Femur (tissue), 1 donor: ENCODE results near the gene TACR2.
A peak's percentile ranks its signal among the peaks of the same experiment; 100 is the strongest.
"Not testable (repeated sequence)": the region's sequence is repeated elsewhere in the genome, so short reads cannot be mapped to it uniquely, and the experiment has no call there.

Experiments used
- DNase-seq: peaks from one replicate; pipeline ENCODE4 v3.0.0-alpha.2; 2017

TACR2 gene

GRCh38 chr10:69450395-69450794 lies 33.7 kb upstream of the TACR2 start:
- DNase-seq: not testable (repeated sequence)

- DNase-seq: no peak
Observed at GRCh38 chr10:69449841-69450240, 33.1 kb upstream of the TACR2 start.

DNA sequence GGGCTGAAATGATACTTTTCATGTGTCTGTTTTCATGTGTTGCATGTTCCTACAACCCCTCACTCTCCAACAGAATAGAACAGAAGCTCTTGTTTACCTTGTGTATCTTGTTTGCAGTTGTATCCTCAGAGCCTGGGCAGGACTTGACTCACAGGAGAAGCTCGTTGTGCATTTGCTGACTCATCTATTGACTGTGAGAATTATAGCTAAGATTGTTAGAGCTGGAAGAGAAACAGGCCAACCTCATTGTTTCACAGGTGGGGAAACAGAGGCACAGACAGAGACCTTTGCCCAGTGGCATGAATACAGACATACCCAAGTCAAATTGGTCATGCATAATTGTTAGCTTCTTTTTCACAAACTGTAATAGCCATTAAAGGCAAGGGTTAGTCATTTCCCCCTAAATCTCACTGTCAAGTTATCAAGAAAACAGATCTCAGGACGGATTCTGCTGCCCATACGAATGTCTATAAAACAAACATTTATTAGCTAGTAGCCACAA lies 30.0 kb upstream of the TACR2 start:
- DNase-seq: no peak

- no peak for DNase-seq
Observed at GRCh38 chr10:69446229-69446628, 29.5 kb upstream of the TACR2 start.

- no peak for DNase-seq
Observed at GRCh38 chr10:69445041-69445440, 28.3 kb upstream of the TACR2 start.

DNA sequence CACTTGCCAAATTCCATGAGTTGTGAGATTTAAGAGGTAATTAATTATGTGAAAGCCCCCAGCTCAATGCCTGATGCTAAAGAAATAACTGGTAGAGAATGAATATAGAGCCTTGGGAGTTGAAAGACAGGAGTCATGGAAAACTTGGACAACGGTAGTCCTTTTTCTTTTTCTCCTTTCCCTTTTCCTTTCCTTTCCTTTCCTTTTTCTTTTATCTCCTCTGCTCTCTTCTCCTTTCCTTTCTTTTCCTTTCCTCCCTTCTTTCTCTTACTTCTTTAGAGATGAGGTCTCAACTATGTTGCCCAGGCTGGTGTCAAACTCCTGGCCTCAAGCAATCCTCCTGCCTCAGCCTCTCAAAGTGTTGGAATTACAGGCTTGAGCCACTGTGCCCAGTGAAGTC lies 26.6 kb upstream of the TACR2 start:
- no peak for DNase-seq

- no peak for DNase-seq
Observed at GRCh38 chr10:69439813-69440506, 23.2 kb upstream of the TACR2 start.

DNA sequence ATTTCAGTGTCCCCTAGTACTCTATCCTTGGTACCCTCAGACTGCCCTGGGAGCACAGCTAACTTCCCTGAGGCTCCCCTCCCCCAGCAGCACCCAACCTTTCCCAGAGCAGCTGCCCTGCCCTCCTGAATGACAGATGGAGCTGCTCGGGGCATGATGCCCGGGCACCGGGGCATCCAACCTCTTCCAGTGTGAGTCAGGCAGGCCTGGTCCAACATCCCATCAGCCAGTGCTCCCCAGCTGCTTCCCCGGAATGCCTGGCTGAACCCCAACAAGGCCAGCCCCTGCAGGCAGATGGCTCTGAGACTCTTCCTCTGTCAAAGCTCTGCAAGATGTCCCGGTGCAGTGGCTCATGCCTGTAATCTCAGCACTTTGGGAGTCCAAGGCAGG lies 22.6 kb upstream of the TACR2 start:
- peak; percentile 81 for DNase-seq

DNA sequence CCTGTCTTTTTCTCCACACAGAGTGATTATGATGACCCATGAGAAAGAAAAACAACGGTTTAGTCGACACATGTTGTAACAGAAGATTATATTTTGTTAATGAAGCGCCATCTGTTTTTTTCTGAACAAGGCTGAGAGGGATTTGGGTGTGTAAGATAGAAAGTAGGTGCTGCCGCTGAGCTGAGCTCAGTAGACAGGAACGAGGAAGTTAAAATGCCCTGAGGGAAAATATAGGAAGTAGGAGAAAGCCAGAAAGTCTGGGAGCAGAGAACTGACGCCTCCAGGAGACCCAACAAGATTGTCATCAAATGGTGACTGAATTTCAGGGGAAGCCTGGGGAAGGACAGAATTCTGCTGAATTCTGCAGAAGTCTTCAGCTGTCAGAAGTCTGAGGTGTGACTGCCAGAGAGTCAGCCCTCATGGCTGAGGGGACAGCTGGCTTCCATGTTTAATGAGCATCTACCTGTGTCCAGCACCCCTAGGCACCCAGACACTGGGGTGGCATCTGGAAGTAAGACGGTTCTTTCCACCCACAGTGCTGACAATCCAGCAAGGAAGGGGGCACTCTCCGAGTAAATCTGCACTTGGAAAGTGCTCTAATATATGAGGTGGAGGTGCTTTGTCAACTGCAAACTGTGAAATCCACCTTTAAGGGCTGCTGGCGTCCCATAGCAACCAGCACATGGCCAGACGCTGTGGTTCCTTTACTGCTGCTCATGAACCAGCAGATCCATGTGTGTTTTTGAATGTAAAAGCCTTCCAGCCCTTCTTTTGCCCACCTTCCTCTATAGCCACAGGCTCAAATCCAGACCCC lies 22.0 kb upstream of the TACR2 start:
- no peak for DNase-seq

DNA sequence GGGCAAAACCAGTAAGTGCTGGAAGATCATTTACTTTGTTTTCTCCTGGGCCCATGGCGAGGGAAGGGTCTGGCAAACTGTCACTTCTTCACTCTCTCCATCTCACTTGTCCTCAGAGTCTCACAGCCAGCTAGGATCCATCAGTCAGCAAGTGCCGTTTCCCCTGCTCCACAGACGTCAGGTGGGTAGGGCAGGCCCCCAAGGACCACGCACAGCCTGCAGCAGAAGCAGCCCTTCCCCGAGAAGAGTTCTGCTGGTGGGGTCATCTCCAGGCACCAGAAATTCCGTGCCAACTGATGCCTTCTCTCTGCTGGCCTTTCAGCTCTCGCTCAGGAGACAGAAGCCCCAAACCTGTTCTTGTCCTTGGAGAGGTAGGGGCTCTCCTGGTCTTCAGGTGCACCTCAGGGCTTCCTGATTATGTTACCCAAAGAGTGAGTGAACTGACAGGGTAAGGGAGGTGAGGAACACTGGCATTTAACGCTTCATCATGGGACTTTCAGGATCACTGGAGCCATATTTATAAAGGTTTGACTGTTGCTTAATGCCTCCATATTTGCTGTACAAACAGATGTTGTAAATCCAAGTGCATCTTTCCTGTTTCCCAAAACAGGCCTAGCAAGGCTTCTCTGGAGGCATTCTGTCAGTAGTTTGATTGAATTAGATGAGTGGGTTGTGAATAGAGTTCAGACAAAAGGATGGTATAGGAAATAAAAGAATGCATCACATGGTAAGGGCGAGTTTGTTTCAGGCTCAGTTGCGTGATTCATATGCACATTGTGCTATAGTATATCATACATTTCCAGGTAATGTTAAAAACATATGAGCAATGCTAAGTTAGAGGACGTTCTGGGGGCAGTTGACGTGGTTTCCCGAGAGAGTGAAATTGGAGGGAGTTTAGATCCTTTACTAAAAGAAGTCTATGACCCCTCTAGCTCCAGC lies 20.9 kb upstream of the TACR2 start:
- DNase-seq: no peak

DNA sequence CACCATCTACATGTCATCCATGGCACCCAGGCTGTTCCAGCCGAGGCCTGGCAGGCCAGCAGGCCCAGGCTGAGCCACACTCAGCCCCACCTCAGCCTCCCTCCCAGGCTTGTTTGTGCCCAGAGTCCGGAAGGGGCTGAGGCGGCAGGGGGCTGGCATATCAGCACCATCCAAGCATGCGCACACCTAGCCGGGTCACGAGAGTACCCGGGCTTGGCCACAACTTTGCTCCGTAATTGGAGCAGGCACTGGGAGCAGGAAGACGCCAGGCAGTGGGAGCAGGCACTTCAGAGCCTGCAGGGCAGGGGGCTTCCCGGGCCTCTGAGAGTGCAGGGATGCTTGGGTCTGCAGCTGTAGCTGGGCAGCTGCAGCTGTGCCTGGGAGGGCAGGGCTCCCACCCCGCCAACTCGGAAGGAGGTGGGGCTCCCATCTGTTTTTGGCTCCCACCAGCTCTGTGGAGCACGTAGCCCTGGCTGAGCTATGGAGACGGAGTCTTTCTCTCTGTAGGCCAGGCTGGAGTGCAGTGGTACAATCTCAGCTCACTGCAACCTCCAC lies 19.3 kb upstream of the TACR2 start:
- DNase-seq: peak; percentile 56

GRCh38 chr10:69434926-69435325 lies 18.2 kb upstream of the TACR2 start:
- no peak for DNase-seq

- no peak for DNase-seq
Observed at GRCh38 chr10:69434169-69434568, 17.5 kb upstream of the TACR2 start.

DNA sequence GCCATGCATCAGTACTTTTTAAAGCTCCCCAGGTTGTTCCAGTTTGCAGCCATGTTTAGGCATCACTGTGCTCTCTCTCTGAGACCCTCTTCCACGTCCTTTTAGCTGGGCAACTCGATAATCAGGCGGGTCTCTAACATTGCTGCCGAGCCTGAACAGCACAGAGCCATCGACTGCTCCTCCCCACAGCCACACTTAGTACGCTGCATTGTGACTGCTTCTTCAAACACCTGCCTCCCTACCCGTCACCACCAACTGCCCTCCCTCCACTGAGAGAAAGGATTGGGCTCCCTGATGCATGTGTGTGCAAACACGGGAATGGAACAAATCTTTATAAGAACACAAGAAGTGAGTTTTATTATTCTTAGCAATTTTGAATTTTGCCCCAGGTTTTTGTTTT lies 11.4 kb upstream of the TACR2 start:
- no peak for DNase-seq

DNA sequence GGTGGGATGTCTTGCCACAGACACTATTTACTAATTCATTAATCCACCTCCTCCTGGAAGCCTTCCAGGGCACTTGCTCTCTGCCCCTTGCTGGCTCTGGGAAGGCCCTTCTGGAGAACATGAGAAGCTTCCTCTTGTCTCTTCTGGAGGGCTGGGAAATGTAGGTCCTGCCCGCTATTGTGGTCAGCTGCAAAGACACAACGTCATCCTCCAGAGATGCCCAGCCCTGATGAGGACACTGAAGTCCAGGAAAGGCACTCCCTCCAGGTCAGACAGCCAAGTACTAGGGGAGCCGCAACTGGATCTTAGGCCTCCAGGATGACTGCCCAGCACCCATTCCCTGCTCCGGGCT lies 9.6 kb upstream of the TACR2 start:
- no peak for DNase-seq

DNA sequence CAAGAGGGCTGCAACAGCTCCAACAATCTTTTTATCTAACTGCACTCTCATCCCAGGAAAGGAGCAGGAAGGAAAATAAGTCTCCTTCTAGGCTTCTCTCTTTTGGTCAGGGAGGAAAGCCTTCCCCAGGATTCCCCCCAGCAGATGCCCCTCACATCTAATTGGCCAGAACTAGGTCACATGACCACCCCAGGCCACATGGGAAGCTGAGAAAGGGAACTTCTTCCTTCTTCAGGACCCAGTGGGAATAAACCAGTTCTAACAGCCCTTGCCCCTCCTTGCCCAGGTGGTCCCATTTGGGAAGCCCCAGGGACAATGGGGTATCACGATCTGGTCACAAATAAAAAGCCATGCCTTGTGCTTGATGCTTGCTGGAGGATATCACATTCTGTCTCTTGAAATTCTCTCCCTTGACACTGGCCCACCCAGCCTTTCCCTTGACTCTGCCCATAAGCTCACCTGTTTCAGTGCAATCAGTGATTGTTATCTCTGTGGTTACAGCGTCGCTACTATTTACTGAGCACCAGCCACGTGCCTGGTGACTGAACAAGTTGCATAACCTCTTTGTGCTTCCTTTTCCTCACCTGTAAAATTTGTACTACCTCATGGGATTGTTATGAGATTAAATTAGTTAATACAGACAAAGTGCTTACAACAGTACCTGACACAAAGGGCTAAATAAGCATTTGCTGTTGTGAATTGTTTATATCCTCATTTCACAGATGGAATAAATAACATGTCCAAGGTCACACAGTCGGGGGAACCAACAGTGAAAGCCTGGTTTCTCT lies 9.0 kb upstream of the TACR2 start:
- DNase-seq: no peak

DNA sequence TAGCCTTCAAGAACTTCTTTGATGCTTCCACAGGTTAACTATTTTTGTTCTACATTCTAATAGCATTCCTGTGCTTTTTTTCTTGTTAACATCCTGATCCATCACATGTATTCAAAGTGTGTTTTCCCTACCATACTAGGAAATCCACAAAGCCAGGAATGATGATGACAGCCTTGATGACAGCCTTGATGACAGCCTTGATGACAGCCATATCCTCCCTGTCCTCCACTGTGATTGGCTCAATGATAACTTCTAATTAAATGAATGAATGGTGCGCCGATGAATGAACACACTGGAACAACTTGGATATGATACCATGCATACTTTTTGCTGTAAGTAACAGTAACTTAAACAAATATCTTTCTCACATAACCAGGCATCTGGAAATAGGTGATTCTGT lies 8.3 kb upstream of the TACR2 start:
- no peak for DNase-seq

DNA sequence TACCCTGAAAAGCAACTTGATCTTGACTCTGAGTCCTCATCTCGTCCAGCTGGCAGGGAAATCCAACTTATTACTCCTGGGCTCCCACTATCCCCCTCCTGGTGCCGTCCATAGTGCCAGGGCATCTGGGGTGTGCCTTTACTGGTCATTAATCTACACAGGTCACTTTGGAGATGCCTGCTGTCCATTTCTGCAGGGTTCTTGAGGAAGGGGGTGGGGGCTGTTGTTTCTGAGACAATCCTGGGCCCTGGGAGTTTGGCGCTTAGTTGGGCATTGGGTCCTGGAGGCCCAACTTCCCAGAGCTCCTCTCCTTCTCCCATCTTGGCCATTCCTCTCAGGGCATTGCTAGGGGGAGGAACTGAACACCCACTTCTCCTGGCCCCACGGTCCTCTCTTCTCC lies 6.0 kb upstream of the TACR2 start:
- DNase-seq: no peak

- no peak for DNase-seq
Observed at GRCh38 chr10:69421611-69422308, 5.0 kb upstream of the TACR2 start.

- no peak for DNase-seq
Observed at GRCh38 chr10:69419744-69420126, 3.0 kb upstream of the TACR2 start.

DNA sequence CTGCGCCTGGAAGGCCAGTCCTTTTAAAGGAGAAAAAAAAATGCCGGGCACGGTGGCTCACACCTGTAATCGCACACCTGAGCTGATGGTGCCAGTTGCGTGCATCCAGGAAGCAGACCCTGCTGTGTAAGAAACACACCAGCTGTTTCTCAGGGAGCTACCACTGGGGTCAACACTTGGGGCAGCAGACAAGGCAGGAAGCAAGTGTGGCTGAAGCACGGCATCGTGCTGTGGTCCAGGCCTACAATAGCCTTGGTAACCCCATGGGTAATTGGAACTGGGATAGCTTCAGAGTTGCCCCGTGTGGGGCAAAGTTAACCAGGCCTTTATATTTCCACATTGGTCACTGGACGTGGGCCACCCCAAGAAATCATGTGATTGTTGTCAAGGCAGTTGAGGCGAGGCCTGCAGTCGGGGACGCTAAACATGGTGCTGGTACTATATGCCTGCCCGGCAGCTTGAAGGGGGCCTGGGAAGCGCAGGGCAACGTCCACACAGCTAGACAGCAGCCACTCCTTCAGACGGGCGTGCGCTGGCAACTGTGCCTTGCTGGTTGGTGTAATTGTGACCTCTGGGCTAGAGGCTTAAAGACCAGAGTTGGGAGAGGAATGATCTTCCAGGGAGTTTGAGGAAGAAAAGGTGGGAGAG lies 2.5 kb upstream of the TACR2 start:
- no peak for DNase-seq
